ENCODE results near the gene CDYL2.

Gene CDYL2

GRCh38 chr16:80703131-80704071 is 101.0 kb downstream of the CDYL2 start:
- no peak for DNase-seq

- DNase-seq, result no peak
Measured at GRCh38 chr16:80702696-80703095, 101.7 kb downstream of the CDYL2 start.

- DNase-seq, result no peak
Measured at GRCh38 chr16:80700558-80700957, 103.8 kb downstream of the CDYL2 start.

GRCh38 chr16:80695020-80695419 is 109.4 kb downstream of the CDYL2 start:
- no peak for DNase-seq

- no peak for DNase-seq
Measured at GRCh38 chr16:80693553-80693952, 110.8 kb downstream of the CDYL2 start.

- no peak for DNase-seq
Measured at GRCh38 chr16:80692270-80692669, 112.1 kb downstream of the CDYL2 start.

GRCh38 chr16:80691111-80691741 is 113.2 kb downstream of the CDYL2 start:
- DNase-seq, result no peak

- DNase-seq, result no peak
Measured at GRCh38 chr16:80689487-80689886, 114.9 kb downstream of the CDYL2 start.

GRCh38 chr16:80687606-80688005 is 116.8 kb downstream of the CDYL2 start:
- DNase-seq, result no peak

GRCh38 chr16:80684906-80685305 is 119.5 kb downstream of the CDYL2 start:
- no peak for DNase-seq

- DNase-seq, result no peak
Measured at GRCh38 chr16:80684136-80684765, 120.1 kb downstream of the CDYL2 start.

GRCh38 chr16:80683646-80684045 is 120.8 kb downstream of the CDYL2 start:
- no peak for DNase-seq

GRCh38 chr16:80682421-80683070 is 121.9 kb downstream of the CDYL2 start:
- DNase-seq, result no peak

GRCh38 chr16:80681436-80681835 is 123.0 kb downstream of the CDYL2 start:
- DNase-seq, result no peak

GRCh38 chr16:80680839-80681238 is 123.6 kb downstream of the CDYL2 start:
- no peak for DNase-seq

GRCh38 chr16:80680046-80680445 is 124.4 kb downstream of the CDYL2 start:
- no peak for DNase-seq

GRCh38 chr16:80674884-80675283 is 129.5 kb downstream of the CDYL2 start:
- DNase-seq, result no peak

GRCh38 chr16:80672379-80672778 is 132.0 kb downstream of the CDYL2 start:
- no peak for DNase-seq

- no peak for DNase-seq
Measured at GRCh38 chr16:80671281-80671849, 133.0 kb downstream of the CDYL2 start.

- peak; percentile 25 for DNase-seq
Measured at GRCh38 chr16:80670170-80670865, 134.1 kb downstream of the CDYL2 start.

GRCh38 chr16:80669673-80670072 is 134.7 kb downstream of the CDYL2 start:
- no peak for DNase-seq

- no peak for DNase-seq
Measured at GRCh38 chr16:80667925-80668324, 136.5 kb downstream of the CDYL2 start.
